ENCODE data around the gene DNAI2.

- TF ChIP-seq POLR2AphosphoS5 (IDR thresholded peaks at IDR 0.05; ENCODE audit: borderline replicate concordance, low read depth, low read length) (no peak), EZH2 (IDR thresholded peaks at IDR 0.05) (no peak)
Measured at GRCh38 chr17:74281799-74282198, 7.8 kb downstream of the DNAI2 start.
